Upper lobe of left lung (tissue), 4 donors: ENCODE data around the gene CSH1.

Source experiments
- EP300 ChIP-seq, 4 donors: sonication (generic); formaldehyde crosslinking; IDR thresholded peaks; one replicate each; pipeline ENCODE4 v1.5.1; 2017; ENCODE audit warnings: antibody characterized with exemption in 4 of 4, control low read depth in 2 of 4
- POLR2A ChIP-seq, 4 donors: fragments of 450-650 bp; IDR thresholded peaks; one replicate each; pipeline ENCODE4 v1.5.1; 2016 to 2017; ENCODE audit warnings: antibody characterized with exemption in 4 of 4, mild to moderate bottlenecking in 2 of 4
- POLR2AphosphoS5 ChIP-seq, 2 donors: sonication (generic); formaldehyde crosslinking; IDR thresholded peaks; one replicate each; pipeline ENCODE4 v1.5.1; 2017; ENCODE audit warnings: antibody characterized with exemption in 2 of 2
- TF ChIP-seq, protein P1 (sequence below), 6 experiments: fragments of 450-650 bp in 4 of 6; fragments of 200-600 bp in 2 of 6; sonication (generic) in 2 of 6; IDR thresholded peaks; one replicate each; pipeline ENCODE4 v1.5.1; 2016 to 2019; ENCODE audit warnings: antibody characterized with exemption in 6 of 6

DNA sequence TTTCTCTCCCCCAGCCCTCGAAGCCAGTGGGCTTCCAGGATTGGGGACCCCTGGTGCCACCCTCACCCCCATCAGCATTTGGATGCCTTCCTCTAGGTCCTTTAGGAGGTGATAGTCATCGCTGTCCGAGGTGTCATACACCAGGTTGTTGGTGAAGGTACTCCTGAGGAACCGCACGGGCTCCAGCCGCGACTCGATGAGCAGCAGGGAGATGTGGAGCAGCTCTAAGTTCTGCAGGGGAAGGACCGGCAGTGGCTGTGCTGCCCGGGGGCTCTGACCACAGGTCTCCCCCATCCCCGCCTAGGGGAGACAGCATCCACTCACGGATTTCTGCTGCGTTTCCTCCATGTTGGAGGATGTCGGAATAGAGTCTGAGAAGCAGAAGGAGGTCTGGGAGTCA, 13.7 kb upstream of the CSH1 start:
- TF ChIP-seq, protein P1, sequence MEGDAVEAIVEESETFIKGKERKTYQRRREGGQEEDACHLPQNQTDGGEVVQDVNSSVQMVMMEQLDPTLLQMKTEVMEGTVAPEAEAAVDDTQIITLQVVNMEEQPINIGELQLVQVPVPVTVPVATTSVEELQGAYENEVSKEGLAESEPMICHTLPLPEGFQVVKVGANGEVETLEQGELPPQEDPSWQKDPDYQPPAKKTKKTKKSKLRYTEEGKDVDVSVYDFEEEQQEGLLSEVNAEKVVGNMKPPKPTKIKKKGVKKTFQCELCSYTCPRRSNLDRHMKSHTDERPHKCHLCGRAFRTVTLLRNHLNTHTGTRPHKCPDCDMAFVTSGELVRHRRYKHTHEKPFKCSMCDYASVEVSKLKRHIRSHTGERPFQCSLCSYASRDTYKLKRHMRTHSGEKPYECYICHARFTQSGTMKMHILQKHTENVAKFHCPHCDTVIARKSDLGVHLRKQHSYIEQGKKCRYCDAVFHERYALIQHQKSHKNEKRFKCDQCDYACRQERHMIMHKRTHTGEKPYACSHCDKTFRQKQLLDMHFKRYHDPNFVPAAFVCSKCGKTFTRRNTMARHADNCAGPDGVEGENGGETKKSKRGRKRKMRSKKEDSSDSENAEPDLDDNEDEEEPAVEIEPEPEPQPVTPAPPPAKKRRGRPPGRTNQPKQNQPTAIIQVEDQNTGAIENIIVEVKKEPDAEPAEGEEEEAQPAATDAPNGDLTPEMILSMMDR (IDR thresholded peaks at IDR 0.05) = no peak
- TF ChIP-seq POLR2AphosphoS5 (IDR thresholded peaks at IDR 0.05) (no peak), POLR2A (IDR thresholded peaks at IDR 0.05) (no peak), EP300 (IDR thresholded peaks at IDR 0.05) (no peak)
